ENCODE measurements around the gene CENPU.
A peak's percentile ranks its signal among the peaks of the same experiment; 100 is the strongest.

CENPU gene

GRCh38 chr4:184672741-184673140 is 61.2 kb downstream of the CENPU start:
- TF ChIP-seq CTCF (IDR thresholded peaks at IDR 0.05; ENCODE audit: insufficient read depth, low read length) (no peak), GABPA (IDR thresholded peaks at IDR 0.05; ENCODE audit: low read depth) (no peak), SPI1 (IDR thresholded peaks at IDR 0.05; ENCODE audit: borderline replicate concordance, low read depth) (no peak), POLR2AphosphoS5 (IDR thresholded peaks at IDR 0.05; ENCODE audit: low read depth) (no peak), REST (IDR thresholded peaks at IDR 0.05; ENCODE audit: insufficient replicate concordance, low read depth) (no peak)
- H3K27ac ChIP-seq (replicated peaks), result peak overlapping the region; percentile 41

GRCh38 chr4:184671101-184671500 is 62.8 kb downstream of the CENPU start:
- no peaks in the 10 kb centered on the region for H3K27me3 ChIP-seq (ENCODE audit: insufficient read depth, poor library complexity, severe bottlenecking)

More at GRCh38 chr4:184672741-184673140, 61.2 kb downstream of the CENPU start:
- peak in 1 of 2 experiments; percentile 75 for DNase-seq (ENCODE audit: low read depth in 1 of 2, low spot score in 1 of 2)
- H3K27me3 ChIP-seq (ENCODE audit: insufficient read depth, poor library complexity, severe bottlenecking), result no peaks in the 10 kb centered on the region
- no peak overlapping the region for H3K4me3 ChIP-seq (replicated peaks; ENCODE audit: insufficient read depth, low read length)

GRCh38 chr4:184669251-184669650 is 64.6 kb downstream of the CENPU start:
- H3K27me3 ChIP-seq (ENCODE audit: insufficient read depth, poor library complexity, severe bottlenecking), result no peaks in the 10 kb centered on the region
- H3K27ac ChIP-seq (replicated peaks), result peak overlapping the region; percentile 65
- DNase-seq (ENCODE audit: low read depth in 1 of 2, low spot score in 1 of 2), result no peak
- TF ChIP-seq POLR2AphosphoS5 (IDR thresholded peaks at IDR 0.05; ENCODE audit: low read depth) (no peak), GABPA (IDR thresholded peaks at IDR 0.05; ENCODE audit: low read depth) (no peak)
- H3K4me3 ChIP-seq (replicated peaks; ENCODE audit: insufficient read depth, low read length), result no peak overlapping the region

More at GRCh38 chr4:184671101-184671500, 62.8 kb downstream of the CENPU start:
- H3K27ac ChIP-seq (replicated peaks), result no peak overlapping the region
- no peak for TF ChIP-seq POLR2AphosphoS5 (IDR thresholded peaks at IDR 0.05; ENCODE audit: low read depth)
- TF ChIP-seq REST (IDR thresholded peaks at IDR 0.05; ENCODE audit: insufficient replicate concordance, low read depth), result no peak
- no peak for TF ChIP-seq GABPA (IDR thresholded peaks at IDR 0.05; ENCODE audit: low read depth)
- H3K4me3 ChIP-seq (replicated peaks; ENCODE audit: insufficient read depth, low read length), result no peak overlapping the region
- DNase-seq (ENCODE audit: low read depth in 1 of 2, low spot score in 1 of 2), result no peak

GRCh38 chr4:184668511-184669114 is 65.3 kb downstream of the CENPU start:
- TF ChIP-seq CTCF (IDR thresholded peaks at IDR 0.05; ENCODE audit: insufficient read depth, low read length), result no peak
- TF ChIP-seq SPI1 (IDR thresholded peaks at IDR 0.05; ENCODE audit: borderline replicate concordance, low read depth), result peak; percentile 64; the same call in 1 of the 2 replicates
- no peak for TF ChIP-seq POLR2AphosphoS5 (IDR thresholded peaks at IDR 0.05; ENCODE audit: low read depth)
- peak overlapping the region; percentile 65 for H3K27ac ChIP-seq (replicated peaks)
- H3K27me3 ChIP-seq (ENCODE audit: insufficient read depth, poor library complexity, severe bottlenecking), result no peaks in the 10 kb centered on the region
- peak in 1 of 2 experiments; percentile 56 for DNase-seq (ENCODE audit: low read depth in 1 of 2, low spot score in 1 of 2)
- no peak overlapping the region for H3K4me3 ChIP-seq (replicated peaks; ENCODE audit: insufficient read depth, low read length)

- no peaks in the 10 kb centered on the region for H3K27me3 ChIP-seq (ENCODE audit: insufficient read depth, poor library complexity, severe bottlenecking)
- no peak for DNase-seq (ENCODE audit: low read depth in 1 of 2, low spot score in 1 of 2)
- H3K4me3 ChIP-seq (replicated peaks; ENCODE audit: insufficient read depth, low read length), result no peak overlapping the region
- peak overlapping the region; percentile 65 for H3K27ac ChIP-seq (replicated peaks)
- TF ChIP-seq CTCF (IDR thresholded peaks at IDR 0.05; ENCODE audit: insufficient read depth, low read length), result no peak
- no peak for TF ChIP-seq POLR2AphosphoS5 (IDR thresholded peaks at IDR 0.05; ENCODE audit: low read depth)
- TF ChIP-seq REST (IDR thresholded peaks at IDR 0.05; ENCODE audit: insufficient replicate concordance, low read depth), result no peak
- no peak for TF ChIP-seq SPI1 (IDR thresholded peaks at IDR 0.05; ENCODE audit: borderline replicate concordance, low read depth)
- TF ChIP-seq GABPA (IDR thresholded peaks at IDR 0.05; ENCODE audit: low read depth), result no peak
These were observed 65.8 kb downstream of the CENPU start for GRCh38 chr4:184668096-184668495.
